ENCODE results near the gene NTNG2.

Gene NTNG2

DNA sequence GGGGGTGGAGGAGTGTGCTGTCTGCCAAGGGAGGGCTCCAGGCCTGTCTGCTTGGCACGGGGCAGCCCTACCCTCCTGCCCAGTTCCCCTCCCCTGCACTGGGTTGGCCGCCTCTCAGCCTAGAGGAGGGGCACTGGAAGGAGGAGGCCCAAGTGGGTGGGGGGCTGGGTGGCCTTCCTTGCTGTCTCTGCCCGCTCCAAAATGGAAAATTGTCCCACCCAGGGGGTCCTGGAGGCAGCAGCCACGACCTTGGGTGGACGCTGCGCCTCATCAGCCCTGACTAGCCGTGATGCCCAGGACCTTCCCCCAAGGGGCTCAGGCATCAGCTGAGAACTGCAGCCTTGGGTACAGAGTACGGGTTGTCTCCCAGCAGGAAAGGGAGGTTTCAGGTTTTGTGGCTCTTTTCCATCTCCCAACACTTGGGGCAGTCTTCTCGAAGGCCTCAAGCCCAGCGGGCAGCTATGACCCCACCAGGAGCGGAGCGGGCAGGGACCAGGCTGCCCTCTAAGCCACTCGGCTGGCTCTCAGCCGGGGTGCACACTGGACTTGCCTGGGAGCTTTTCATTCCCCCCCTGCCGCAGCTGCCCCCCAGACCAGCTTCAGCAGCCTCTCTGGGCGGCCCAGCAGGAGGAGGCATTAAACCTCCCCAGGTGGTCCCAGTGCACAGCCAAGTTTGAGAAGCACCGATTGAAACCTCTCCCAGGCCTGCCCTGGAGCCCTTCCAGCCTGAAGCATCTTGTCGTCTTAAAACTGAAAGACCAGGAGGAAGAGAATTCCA, 20.6 kb downstream of the NTNG2 start:
- no peak overlapping the region for H2AFZ ChIP-seq
- H3K27me3 ChIP-seq (ENCODE audit: control insufficient read depth, insufficient read depth, low read length): no peaks in the 10 kb centered on the region

GRCh38 chr9:132183134-132183533, 21.3 kb downstream of the NTNG2 start:
- TF ChIP-seq, protein P1, sequence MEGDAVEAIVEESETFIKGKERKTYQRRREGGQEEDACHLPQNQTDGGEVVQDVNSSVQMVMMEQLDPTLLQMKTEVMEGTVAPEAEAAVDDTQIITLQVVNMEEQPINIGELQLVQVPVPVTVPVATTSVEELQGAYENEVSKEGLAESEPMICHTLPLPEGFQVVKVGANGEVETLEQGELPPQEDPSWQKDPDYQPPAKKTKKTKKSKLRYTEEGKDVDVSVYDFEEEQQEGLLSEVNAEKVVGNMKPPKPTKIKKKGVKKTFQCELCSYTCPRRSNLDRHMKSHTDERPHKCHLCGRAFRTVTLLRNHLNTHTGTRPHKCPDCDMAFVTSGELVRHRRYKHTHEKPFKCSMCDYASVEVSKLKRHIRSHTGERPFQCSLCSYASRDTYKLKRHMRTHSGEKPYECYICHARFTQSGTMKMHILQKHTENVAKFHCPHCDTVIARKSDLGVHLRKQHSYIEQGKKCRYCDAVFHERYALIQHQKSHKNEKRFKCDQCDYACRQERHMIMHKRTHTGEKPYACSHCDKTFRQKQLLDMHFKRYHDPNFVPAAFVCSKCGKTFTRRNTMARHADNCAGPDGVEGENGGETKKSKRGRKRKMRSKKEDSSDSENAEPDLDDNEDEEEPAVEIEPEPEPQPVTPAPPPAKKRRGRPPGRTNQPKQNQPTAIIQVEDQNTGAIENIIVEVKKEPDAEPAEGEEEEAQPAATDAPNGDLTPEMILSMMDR (IDR thresholded peaks at IDR 0.05): no peak

More for the DNA sequence above, 20.6 kb downstream of the NTNG2 start:
- H3K4me1 ChIP-seq: no peaks in the 10 kb centered on the region
- no peak overlapping the region for H3K27ac ChIP-seq
- H3K4me3 ChIP-seq (ENCODE audit: low read depth, low read length): no peak overlapping the region
- TF ChIP-seq, protein P1 (IDR thresholded peaks at IDR 0.05): no peak
- H3K36me3 ChIP-seq (ENCODE audit: control insufficient read depth, insufficient read depth, low read length): no peaks in the 10 kb centered on the region
- no peaks in the 10 kb centered on the region for H3K79me2 ChIP-seq
- H3K9ac ChIP-seq: no peak overlapping the region
- no peaks in the 10 kb centered on the region for H3K9me3 ChIP-seq (ENCODE audit: control insufficient read depth, low read length)
- H3K4me2 ChIP-seq (ENCODE audit: low read length): no peak overlapping the region

DNA sequence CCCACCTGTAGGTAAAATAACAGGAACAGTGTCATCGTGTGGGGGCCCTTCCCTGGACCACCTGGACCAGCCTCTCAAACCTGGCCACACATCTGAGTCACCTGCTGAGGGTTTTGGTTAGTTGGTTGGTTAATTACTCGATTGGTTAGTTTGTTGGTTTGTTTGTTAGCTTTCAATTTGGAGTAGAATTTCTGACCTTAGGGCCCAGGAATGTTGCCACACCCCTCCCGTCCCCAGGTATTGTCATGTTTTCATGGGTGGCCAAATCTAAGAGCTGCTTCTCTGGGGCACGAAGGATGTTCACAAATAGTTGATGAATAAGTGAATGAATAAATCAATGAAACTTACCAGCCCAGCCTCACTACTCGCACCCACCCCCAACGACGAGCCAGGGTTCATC, 21.9 kb downstream of the NTNG2 start:
- TF ChIP-seq, protein P1 (IDR thresholded peaks at IDR 0.05): no peak
- Histone ChIP-seq H3K36me3 (ENCODE audit: control insufficient read depth, insufficient read depth, low read length) (no peaks in the 10 kb centered on the region), H3K9ac (no peak overlapping the region), H3K27ac (no peak overlapping the region), H3K27me3 (ENCODE audit: control insufficient read depth, insufficient read depth, low read length) (no peaks in the 10 kb centered on the region), H2AFZ (no peak overlapping the region), H3K4me3 (ENCODE audit: low read depth, low read length) (no peak overlapping the region), H3K4me2 (ENCODE audit: low read length) (no peak overlapping the region), H3K9me3 (ENCODE audit: control insufficient read depth, low read length) (no peaks in the 10 kb centered on the region), H3K79me2 (no peaks in the 10 kb centered on the region), H3K4me1 (no peaks in the 10 kb centered on the region)

More at GRCh38 chr9:132183134-132183533, 21.3 kb downstream of the NTNG2 start:
- H2AFZ ChIP-seq: no peak overlapping the region
- no peak overlapping the region for H3K4me3 ChIP-seq (ENCODE audit: low read depth, low read length)
- no peaks in the 10 kb centered on the region for H3K79me2 ChIP-seq
- H3K36me3 ChIP-seq (ENCODE audit: control insufficient read depth, insufficient read depth, low read length): no peaks in the 10 kb centered on the region
- no peaks in the 10 kb centered on the region for H3K27me3 ChIP-seq (ENCODE audit: control insufficient read depth, insufficient read depth, low read length)
- no peaks in the 10 kb centered on the region for H3K4me1 ChIP-seq
- H3K9me3 ChIP-seq (ENCODE audit: control insufficient read depth, low read length): no peaks in the 10 kb centered on the region
- no peak overlapping the region for H3K4me2 ChIP-seq (ENCODE audit: low read length)
- no peak overlapping the region for H3K9ac ChIP-seq
- no peak overlapping the region for H3K27ac ChIP-seq

DNA sequence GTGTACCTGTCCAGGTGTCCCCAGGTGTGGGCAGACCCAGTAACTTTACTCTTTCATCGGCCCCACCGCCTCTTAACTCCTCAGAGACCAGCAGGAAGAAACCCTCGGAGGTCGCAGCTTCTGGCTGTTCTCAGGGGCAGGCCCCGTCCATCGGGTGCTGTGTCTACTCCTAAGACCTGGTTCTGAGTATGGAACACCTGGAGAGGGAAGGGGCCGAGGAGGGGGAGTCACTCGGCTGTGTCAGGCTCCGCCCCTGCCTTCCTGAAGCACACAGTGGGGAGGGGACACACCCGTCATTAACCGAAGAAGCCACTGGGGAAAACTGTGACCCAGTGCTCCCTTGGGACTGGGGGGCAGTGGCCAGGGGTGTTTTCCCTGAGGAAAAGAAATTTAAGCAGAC, 22.3 kb downstream of the NTNG2 start:
- H3K9ac ChIP-seq: no peak overlapping the region
- H3K27me3 ChIP-seq (ENCODE audit: control insufficient read depth, insufficient read depth, low read length): no peaks in the 10 kb centered on the region
- H3K27ac ChIP-seq: no peak overlapping the region
- H2AFZ ChIP-seq: no peak overlapping the region
- H3K79me2 ChIP-seq: no peaks in the 10 kb centered on the region
- no peaks in the 10 kb centered on the region for H3K36me3 ChIP-seq (ENCODE audit: control insufficient read depth, insufficient read depth, low read length)
- no peaks in the 10 kb centered on the region for H3K4me1 ChIP-seq
- no peak overlapping the region for H3K4me2 ChIP-seq (ENCODE audit: low read length)
- H3K4me3 ChIP-seq (ENCODE audit: low read depth, low read length): no peak overlapping the region
- TF ChIP-seq, protein P1 (IDR thresholded peaks at IDR 0.05): no peak
- no peaks in the 10 kb centered on the region for H3K9me3 ChIP-seq (ENCODE audit: control insufficient read depth, low read length)
